HCT116 (cell line): ENCODE data around the gene GDPD3. TPM values are rescaled to one million over a fixed set of nuclear protein-coding genes. Genes with fewer than 3 reads are reported as not detected.

Experiments used
- ATAC-seq: fragments of 200-7000 bp; cut with Tn5 transposase; 2 replicates; pipeline ENCODE4 v1.9.1; 2020; ENCODE audit warnings: mild to moderate bottlenecking, moderate library complexity
- BruUV-seq: library from RNA; stranded (reverse); fragments of 400-500 nt; replicated peaks from 2 replicates; lab custom pipeline; 2021; lab: Mats Ljungman, UMichigan
- CTCF ChIA-PET: fragments of 300-600 bp; sonication (Branson Sonifier 250); formaldehyde crosslinking; loops from one replicate; lab custom pipeline; 2021; ENCODE audit warnings: antibody characterized with exemption; lab: Charles Lee
- POLR2A ChIA-PET: fragments of 300-600, 350-600 bp; sonication (Branson Sonifier 250); formaldehyde crosslinking; loops from one replicate; lab custom pipeline; 2021; ENCODE audit warnings: antibody characterized with exemption; lab: Charles Lee
- RAD21 ChIA-PET, 2 experiments: fragments of 300-600 bp; sonication (Branson Sonifier 250); formaldehyde crosslinking; loops; one replicate each; lab custom pipeline; 2023; ENCODE audit warnings: low total read pairs in 2 of 2; ENCODE audit not compliant: uncharacterized antibody in 2 of 2, unreplicated experiment in 2 of 2, low non-redundant PET in 1 of 2; lab: Charles Lee
- DNase-seq: peaks from one replicate; pipeline ENCODE4 v3.0.0-alpha.2; 2010; ENCODE audit warnings: low read depth, low spot score
- H2AFZ ChIP-seq: fragments of 200-600 bp; shearing (Covaris generic), sonication (generic); 2 replicates; pipeline ENCODE4 v1.6.1; 2017; ENCODE audit warnings: low read depth, mixed run types, mixed read lengths, antibody characterized with exemption, low read length; ENCODE audit not compliant: poor library complexity, severe bottlenecking
- H3K27ac ChIP-seq: 2 replicates; pipeline ENCODE4 v1.5.1; 2012; ENCODE audit warnings: low read depth, low read length
- H3K27me3 ChIP-seq: fragments of 200-600 bp; sonication (generic); 2 replicates; pipeline ENCODE4 v1.6.1; 2016; ENCODE audit warnings: mixed run types, low read length, mixed read lengths; ENCODE audit not compliant: insufficient read depth
- H3K36me3 ChIP-seq, 2 experiments: fragments of 200-500 bp in 1 of 2; fragments of 200-600 bp in 1 of 2; sonication (Bioruptor generic) in 1 of 2; sonication (generic) in 1 of 2; 2 replicates each; pipeline versions ENCODE4 v1.5.1 to v1.6.1; 2014 to 2016; ENCODE audit warnings: low read length in 2 of 2, inconsistent platforms in 1 of 2, mixed read lengths in 1 of 2, mixed run types in 1 of 2; ENCODE audit not compliant: insufficient read depth in 2 of 2, control insufficient read depth in 1 of 2
- H3K4me1 ChIP-seq, 2 experiments: fragments of 200-600 bp in 1 of 2; sonication (generic) in 1 of 2; 2 replicates each; pipeline versions ENCODE4 v1.5.1 to v1.6.1; 2012 to 2017; ENCODE audit warnings: low read length in 2 of 2, inconsistent platforms in 1 of 2, mild to moderate bottlenecking in 1 of 2, mixed read lengths in 1 of 2, mixed run types in 1 of 2, moderate library complexity in 1 of 2; ENCODE audit not compliant: insufficient read depth in 2 of 2, control insufficient read depth in 1 of 2
- H3K4me2 ChIP-seq: fragments of 200-600 bp; sonication (generic); 2 replicates; pipeline ENCODE4 v1.6.1; 2017; ENCODE audit warnings: mixed run types, low read length, mixed read lengths
- H3K4me3 ChIP-seq, 2 experiments: fragments of 200-600 bp in 1 of 2; sonication (generic) in 1 of 2; replicated peaks in 1 of 2; 2 replicates each; pipeline ENCODE4 v1.5.1; 2011 to 2016; ENCODE audit warnings: low read length in 2 of 2, control low read depth in 1 of 2, low read depth in 1 of 2, mild to moderate bottlenecking in 1 of 2, mixed read lengths in 1 of 2, mixed run types in 1 of 2
- H3K79me2 ChIP-seq: fragments of 200-600 bp; sonication (generic); 2 replicates; pipeline ENCODE4 v1.6.1; 2017; ENCODE audit warnings: mild to moderate bottlenecking, mixed run types, low read length, moderate library complexity, mixed read lengths; ENCODE audit not compliant: insufficient read depth
- H3K9ac ChIP-seq: fragments of 200-600 bp; sonication (generic); 2 replicates; pipeline ENCODE4 v1.6.1; 2016; ENCODE audit warnings: low read length, mixed read lengths
- H3K9me2 ChIP-seq: fragments of 200-600 bp; sonication (generic), shearing (Covaris generic); 2 replicates; pipeline ENCODE4 v1.6.1; 2017; ENCODE audit warnings: mixed run types, mild to moderate bottlenecking, moderate library complexity; ENCODE audit not compliant: insufficient read depth
- H3K9me3 ChIP-seq, 2 experiments: fragments of 200-500 bp in 1 of 2; fragments of 200-600 bp in 1 of 2; sonication (Bioruptor generic) in 1 of 2; sonication (generic) in 1 of 2; 2 replicates each; pipeline ENCODE4 v1.6.1; 2014 to 2017; ENCODE audit warnings: low read length in 2 of 2, mixed read lengths in 2 of 2, inconsistent platforms in 1 of 2, low read depth in 1 of 2, mild to moderate bottlenecking in 1 of 2, mixed run types in 1 of 2, moderate library complexity in 1 of 2; ENCODE audit not compliant: control insufficient read depth in 1 of 2, insufficient read depth in 1 of 2
- H4K20me1 ChIP-seq: fragments of 200-600 bp; sonication (generic), shearing (Covaris generic); 2 replicates; pipeline ENCODE4 v1.6.1; 2017; ENCODE audit warnings: mixed run types, mild to moderate bottlenecking, moderate library complexity; ENCODE audit not compliant: insufficient read depth
- CBX3 ChIP-seq: IDR thresholded peaks from 2 replicates; pipeline ENCODE4 v1.6.1; 2012; ENCODE audit warnings: low read depth
- CTCF ChIP-seq, 3 experiments: fragments of 200-600 bp in 1 of 3; sonication (generic) in 1 of 3; IDR thresholded peaks in 2 of 3; conservative IDR thresholded peaks in 1 of 3; 2 replicates each; pipeline ENCODE4 v1.5.1; 2012 to 2017; ENCODE audit warnings: low read depth in 2 of 3, low read length in 2 of 3, antibody characterized with exemption in 1 of 3, borderline replicate concordance in 1 of 3, control low read depth in 1 of 3, mild to moderate bottlenecking in 1 of 3, mixed read lengths in 1 of 3, mixed run types in 1 of 3, moderate library complexity in 1 of 3; ENCODE audit not compliant: insufficient read depth in 1 of 3
- FOSL1 ChIP-seq: IDR thresholded peaks from 2 replicates; pipeline ENCODE4 v1.6.1; 2012; ENCODE audit warnings: low read depth
- MAX ChIP-seq: IDR thresholded peaks from 2 replicates; pipeline ENCODE4 v1.6.1; 2012
- POLR2AphosphoS5 ChIP-seq: IDR thresholded peaks from 2 replicates; pipeline ENCODE4 v1.6.1; 2011; ENCODE audit warnings: mild to moderate bottlenecking, low read depth, low read length, moderate library complexity
- REST ChIP-seq: IDR thresholded peaks from 2 replicates; pipeline ENCODE4 v1.6.1; 2012; ENCODE audit warnings: low read depth
- SP1 ChIP-seq: IDR thresholded peaks from 2 replicates; pipeline ENCODE4 v1.6.1; 2012; ENCODE audit warnings: low read depth
- TCF7L2 ChIP-seq: IDR thresholded peaks from 2 replicates; pipeline ENCODE4 v1.7.0; 2011; ENCODE audit warnings: borderline replicate concordance, inconsistent platforms; ENCODE audit not compliant: insufficient read depth, insufficient read length; ENCODE audit errors: extremely low read depth
- YY1 ChIP-seq: IDR thresholded peaks from 2 replicates; pipeline ENCODE4 v1.6.1; 2011; ENCODE audit warnings: low read length, low read depth, moderate library complexity, mild to moderate bottlenecking; ENCODE audit not compliant: insufficient replicate concordance; ENCODE audit errors: extremely low read depth
- ZBTB33 ChIP-seq: IDR thresholded peaks from 2 replicates; pipeline ENCODE4 v1.6.1; 2011; ENCODE audit warnings: mild to moderate bottlenecking, low read length, moderate library complexity; ENCODE audit not compliant: insufficient replicate concordance; ENCODE audit errors: extremely low read depth
- ZNF274 ChIP-seq: fragments of 200-500 bp; sonication (Bioruptor generic); IDR thresholded peaks from 2 replicates; pipeline ENCODE4 v1.6.1; 2014; ENCODE audit warnings: mild to moderate bottlenecking, low read depth, low read length, inconsistent platforms
- intact Hi-C: fragments of 100-400 bp; cut with micrococcal nuclease; formaldehyde crosslinking; loops from 2 replicates; pipeline ENCODE4 v1.10.0; 2022
- total RNA-seq: library from RNA; stranded (reverse); gene quantifications from one replicate; pipeline ENCODE4 v1.2.1, GENCODE V29; 2021; ENCODE audit not compliant: unreplicated experiment

GDPD3 gene
- total RNA-seq, 1 experiment from 2014 or later = 7.0 TPM

- ChIA-PET RAD21 (no interaction called here), CTCF (no interaction called here), POLR2A (no interaction called here)
- ATAC-seq (no peak), DNase-seq (no peak)
- Histone ChIP-seq H3K4me2 (no peak overlapping the region), H3K4me3 (no peak overlapping the region), H3K27me3 (no peaks in the 10 kb centered on the region), H3K27ac (no peak overlapping the region), H3K4me1 (no peaks in the 10 kb centered on the region), H4K20me1 (no peaks in the 10 kb centered on the region), H3K9ac (no peak overlapping the region), H2AFZ (no peak overlapping the region), H3K36me3 (no peaks in the 10 kb centered on the region), H3K9me3 (no peaks in the 10 kb centered on the region), H3K79me2 (no peaks in the 10 kb centered on the region), H3K9me2 (no peaks in the 10 kb centered on the region)
- intact Hi-C loops = no loop called here
- BruUV-seq = no TSS peak
- TF ChIP-seq FOSL1 = no peak
These were observed 43.9 kb upstream of the GDPD3 start for GRCh38 chr16:30157214-30157613.

- Histone ChIP-seq H3K9me3 (no peaks in the 10 kb centered on the region), H3K27me3 (no peaks in the 10 kb centered on the region), H3K4me3 (no peak overlapping the region), H2AFZ (no peak overlapping the region), H3K4me1 (no peaks in the 10 kb centered on the region), H3K79me2 (no peaks in the 10 kb centered on the region), H3K9ac (no peak overlapping the region), H3K36me3 (no peaks in the 10 kb centered on the region), H3K4me2 (no peak overlapping the region), H4K20me1 (no peaks in the 10 kb centered on the region), H3K27ac (no peak overlapping the region), H3K9me2 (no peaks in the 10 kb centered on the region)
- ATAC-seq (no peak), DNase-seq (no peak)
- intact Hi-C loops = no loop called here
- CTCF ChIA-PET = no interaction called here
- POLR2A ChIA-PET = no interaction called here
- RAD21 ChIA-PET = no interaction called here
- BruUV-seq = no TSS peak
- TF ChIP-seq FOSL1 (no peak), ZBTB33 (no peak), REST (no peak), POLR2AphosphoS5 (no peak), CBX3 (no peak), MAX (no peak), CTCF (IDR thresholded peaks at IDR 0.05 in 2 of 3, conservative IDR thresholded peaks at IDR 0.05 in 1 of 3; ENCODE audit: borderline replicate concordance in 1 of 3, insufficient read depth in 1 of 3, low read depth in 2 of 3, low read length in 2 of 3) (no peak), ZNF274 (no peak), YY1 (no peak), SP1 (no peak), TCF7L2 (no peak)
These were observed 41.9 kb upstream of the GDPD3 start for GRCh38 chr16:30155188-30155587.
